Smooth muscle cell of the brain vasculature (primary cell): ENCODE results near the gene STAG3.

Experiments used
- DNase-seq: peaks from one replicate; pipeline ENCODE4 v3.0.0-alpha.2; 2012; ENCODE audit warnings: low read depth, low spot score

STAG3 gene

GRCh38 chr7:100155553-100156317, 22.0 kb upstream of the STAG3 start:
- no peak for DNase-seq

GRCh38 chr7:100156331-100157068, 21.2 kb upstream of the STAG3 start:
- DNase-seq = no peak

GRCh38 chr7:100157069-100157333, 20.7 kb upstream of the STAG3 start:
- no peak for DNase-seq

GRCh38 chr7:100157334-100158228, 20.1 kb upstream of the STAG3 start:
- DNase-seq = no peak

GRCh38 chr7:100158229-100159098, 19.3 kb upstream of the STAG3 start, which contains the start of gene TRAPPC14:
TSS of gene TRAPPC14 (minus strand) at chr7:100158723. CDS start at chr7:100158499, 224 bp downstream.
- peak; percentile 57 for DNase-seq

- DNase-seq = no peak
Measured at GRCh38 chr7:100159099-100159623, 18.6 kb upstream of the STAG3 start.

- no peak for DNase-seq
Measured at GRCh38 chr7:100160067-100160466, 17.7 kb upstream of the STAG3 start.

- no peak for DNase-seq
Measured at GRCh38 chr7:100163006-100163531, 14.6 kb upstream of the STAG3 start.

- no peak for DNase-seq
Measured at GRCh38 chr7:100163871-100164270, 13.8 kb upstream of the STAG3 start.

GRCh38 chr7:100166317-100166940, 11.3 kb upstream of the STAG3 start:
- DNase-seq = no peak

- no peak for DNase-seq
Measured at GRCh38 chr7:100166970-100167911, 10.5 kb upstream of the STAG3 start.

GRCh38 chr7:100167912-100168323, 9.8 kb upstream of the STAG3 start:
- no peak for DNase-seq

- DNase-seq = no peak
Measured at GRCh38 chr7:100169147-100169850, 8.4 kb upstream of the STAG3 start.

- DNase-seq = no peak
Measured at GRCh38 chr7:100170101-100170897, 7.4 kb upstream of the STAG3 start.

GRCh38 chr7:100171087-100171681, 6.5 kb upstream of the STAG3 start:
- no peak for DNase-seq

GRCh38 chr7:100171840-100172239, 5.9 kb upstream of the STAG3 start:
- no peak for DNase-seq

GRCh38 chr7:100173806-100174495, 3.8 kb upstream of the STAG3 start:
- no peak for DNase-seq
